Smooth muscle cell (in vitro differentiated cells): ENCODE measurements around the gene CXCL1. TPM values are rescaled to one million over a fixed set of nuclear protein-coding genes. Genes with fewer than 3 reads are reported as not detected.

ENCODE experiments used
- DNase-seq: peaks from one replicate; lab custom pipeline; 2025; ENCODE audit not compliant: unreplicated experiment; lab: John Stamatoyannopoulos, UW
- H2AFZ ChIP-seq: fragments of 200-600 bp; sonication (generic); 2 replicates; pipeline ENCODE4 v1.6.0; 2016; ENCODE audit warnings: antibody characterized with exemption, low read depth, mild to moderate bottlenecking
- H3F3A ChIP-seq: fragments of 200-600 bp; sonication (generic); 2 replicates; pipeline ENCODE4 v1.6.0; 2017; ENCODE audit warnings: antibody characterized with exemption, low read depth
- H3K27ac ChIP-seq: fragments of 200-600 bp; sonication (generic); 2 replicates; pipeline ENCODE4 v1.5.1; 2016; ENCODE audit warnings: low read depth, mild to moderate bottlenecking
- H3K27me3 ChIP-seq: fragments of 200-600 bp; sonication (generic); 2 replicates; pipeline ENCODE4 v1.6.1; 2016; ENCODE audit warnings: low read depth, mild to moderate bottlenecking
- H3K36me3 ChIP-seq: fragments of 200-600 bp; sonication (generic); 2 replicates; pipeline ENCODE4 v1.5.1; 2016; ENCODE audit warnings: low read depth
- H3K4me1 ChIP-seq: fragments of 200-600 bp; sonication (generic); 2 replicates; pipeline ENCODE4 v1.5.1; 2016; ENCODE audit warnings: low read depth
- H3K4me2 ChIP-seq: fragments of 200-600 bp; sonication (generic); 2 replicates; pipeline ENCODE4 v1.6.0; 2016; ENCODE audit warnings: mild to moderate bottlenecking
- H3K4me3 ChIP-seq: fragments of 200-600 bp; sonication (generic); 2 replicates; pipeline ENCODE4 v1.5.1; 2016; ENCODE audit warnings: mild to moderate bottlenecking
- H3K79me2 ChIP-seq: fragments of 200-600 bp; sonication (generic); 2 replicates; pipeline ENCODE4 v1.6.0; 2016; ENCODE audit warnings: low read depth, mild to moderate bottlenecking
- H3K9ac ChIP-seq: fragments of 200-600 bp; sonication (generic); 2 replicates; pipeline ENCODE4 v1.6.0; 2016; ENCODE audit warnings: low read depth
- H3K9me3 ChIP-seq: fragments of 200-600 bp; sonication (generic); replicated peaks from 2 replicates; pipeline ENCODE4 v1.5.1; 2016; ENCODE audit warnings: low read depth
- H4K20me1 ChIP-seq: fragments of 200-600 bp; sonication (generic); 2 replicates; pipeline ENCODE4 v1.6.0; 2016; ENCODE audit warnings: low read depth
- WGBS: methylation state at CpG from one replicate; pipeline ENCODE4 v1.1.7; 2016; ENCODE audit warnings: low lambda C conversion rate; 5-methylcytosine and 5-hydroxymethylcytosine counted together
- polyA plus RNA-seq: library from polyadenylated mRNA; unstranded; fragments of >200 nt; fragmentation: Nextera tagmentation; extraction: Ambion mirVana; gene quantifications from 2 replicates; pipeline ENCODE4 v1.2.1, GENCODE V29; 2016
- total RNA-seq: library from RNA; depleted of rRNA; stranded (reverse); fragments of >200 nt; gene quantifications from 2 replicates; pipeline ENCODE4 v1.2.3, GENCODE V29; 2014
- TF ChIP-seq, protein P1 (sequence below): fragments of 200-600 bp; sonication (generic); IDR thresholded peaks from 2 replicates; pipeline ENCODE4 v1.5.1; 2017; ENCODE audit warnings: borderline replicate concordance, mild to moderate bottlenecking, antibody characterized with exemption; ENCODE audit not compliant: insufficient read depth, poor library complexity, severe bottlenecking

Gene CXCL1
- total and polyA plus RNA-seq, 2 experiments from 2014 or later, result 20.9 to 23.2 TPM

DNA sequence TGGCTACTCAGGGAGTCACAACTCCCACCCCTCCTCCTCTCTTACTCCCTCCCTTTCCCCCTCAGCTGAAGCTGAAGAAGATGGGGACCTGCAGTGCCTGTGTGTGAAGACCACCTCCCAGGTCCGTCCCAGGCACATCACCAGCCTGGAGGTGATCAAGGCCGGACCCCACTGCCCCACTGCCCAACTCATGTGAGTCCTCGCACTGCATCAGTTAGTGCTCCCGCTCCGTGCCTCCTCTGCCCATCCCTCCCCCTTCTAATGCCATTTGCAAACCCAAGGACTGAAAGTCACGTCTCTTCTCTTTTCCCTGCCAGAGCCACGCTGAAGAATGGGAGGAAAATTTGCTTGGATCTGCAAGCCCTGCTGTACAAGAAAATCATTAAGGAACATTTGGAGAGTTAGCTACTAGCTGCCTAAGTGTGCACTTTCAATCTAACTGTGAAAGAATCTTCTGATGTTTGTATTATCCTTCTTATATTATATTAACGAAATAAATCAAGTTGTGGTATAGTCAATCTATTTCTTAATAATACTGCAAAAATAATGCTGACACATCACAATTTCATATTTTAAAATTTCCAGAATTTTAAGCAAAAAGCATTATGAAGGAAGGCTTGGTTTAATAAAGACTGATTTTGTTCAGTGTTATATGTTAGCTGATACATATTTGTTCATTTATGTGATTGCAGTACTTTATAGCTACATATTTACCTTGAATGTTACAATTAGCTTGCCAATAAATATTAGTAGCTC is 15.3 kb upstream of the CXCL1 start:
- Histone ChIP-seq H3K27me3 (peaks cover 30% of the 10 kb centered on the region), H3K9ac (no peak overlapping the region), H3K36me3 (no peaks in the 10 kb centered on the region), H4K20me1 (no peaks in the 10 kb centered on the region), H3K9me3 (no peaks in the 10 kb centered on the region), H2AFZ (no peak overlapping the region), H3K4me3 (no peak overlapping the region), H3K4me2 (peak overlapping the region; percentile 62), H3F3A (peaks cover 3% of the 10 kb centered on the region), H3K79me2 (no peaks in the 10 kb centered on the region), H3K4me1 (no peaks in the 10 kb centered on the region), H3K27ac (no peak overlapping the region)
- WGBS, result 40% methylated on average over 7 of the region's 8 CpGs
- TF ChIP-seq, protein P1, sequence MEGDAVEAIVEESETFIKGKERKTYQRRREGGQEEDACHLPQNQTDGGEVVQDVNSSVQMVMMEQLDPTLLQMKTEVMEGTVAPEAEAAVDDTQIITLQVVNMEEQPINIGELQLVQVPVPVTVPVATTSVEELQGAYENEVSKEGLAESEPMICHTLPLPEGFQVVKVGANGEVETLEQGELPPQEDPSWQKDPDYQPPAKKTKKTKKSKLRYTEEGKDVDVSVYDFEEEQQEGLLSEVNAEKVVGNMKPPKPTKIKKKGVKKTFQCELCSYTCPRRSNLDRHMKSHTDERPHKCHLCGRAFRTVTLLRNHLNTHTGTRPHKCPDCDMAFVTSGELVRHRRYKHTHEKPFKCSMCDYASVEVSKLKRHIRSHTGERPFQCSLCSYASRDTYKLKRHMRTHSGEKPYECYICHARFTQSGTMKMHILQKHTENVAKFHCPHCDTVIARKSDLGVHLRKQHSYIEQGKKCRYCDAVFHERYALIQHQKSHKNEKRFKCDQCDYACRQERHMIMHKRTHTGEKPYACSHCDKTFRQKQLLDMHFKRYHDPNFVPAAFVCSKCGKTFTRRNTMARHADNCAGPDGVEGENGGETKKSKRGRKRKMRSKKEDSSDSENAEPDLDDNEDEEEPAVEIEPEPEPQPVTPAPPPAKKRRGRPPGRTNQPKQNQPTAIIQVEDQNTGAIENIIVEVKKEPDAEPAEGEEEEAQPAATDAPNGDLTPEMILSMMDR, result no peak
- DNase-seq, result no peak

DNA sequence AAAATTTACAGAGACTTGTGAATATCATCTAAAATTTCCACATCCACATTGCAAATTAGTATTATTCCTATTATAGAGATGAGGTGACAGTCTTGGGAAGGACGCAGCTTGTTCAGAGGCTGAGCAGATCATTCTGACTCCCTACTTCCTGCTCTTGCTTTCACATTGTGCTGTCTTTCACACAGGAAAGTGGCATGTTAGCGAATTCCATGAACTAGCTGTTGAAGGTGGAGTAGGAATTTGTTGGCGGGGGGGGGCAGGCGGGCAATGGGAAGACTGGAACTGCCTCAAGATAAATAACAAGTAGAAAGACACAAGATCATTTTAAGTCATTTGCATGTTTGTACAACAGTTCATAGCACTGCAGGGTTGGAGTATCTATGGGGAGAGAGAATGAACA is 13.8 kb upstream of the CXCL1 start:
- Histone ChIP-seq H2AFZ (no peak overlapping the region), H3K4me2 (no peak overlapping the region), H3K4me1 (no peaks in the 10 kb centered on the region), H3K36me3 (no peaks in the 10 kb centered on the region), H3K27me3 (peaks cover 30% of the 10 kb centered on the region), H4K20me1 (no peaks in the 10 kb centered on the region), H3K27ac (no peak overlapping the region), H3K79me2 (no peaks in the 10 kb centered on the region), H3K4me3 (no peak overlapping the region), H3F3A (peaks cover 6% of the 10 kb centered on the region), H3K9ac (no peak overlapping the region), H3K9me3 (no peaks in the 10 kb centered on the region)
- 86% methylated on average over 4 of the region's 4 CpGs for WGBS
- TF ChIP-seq, protein P1, result no peak
- DNase-seq, result no peak

DNA sequence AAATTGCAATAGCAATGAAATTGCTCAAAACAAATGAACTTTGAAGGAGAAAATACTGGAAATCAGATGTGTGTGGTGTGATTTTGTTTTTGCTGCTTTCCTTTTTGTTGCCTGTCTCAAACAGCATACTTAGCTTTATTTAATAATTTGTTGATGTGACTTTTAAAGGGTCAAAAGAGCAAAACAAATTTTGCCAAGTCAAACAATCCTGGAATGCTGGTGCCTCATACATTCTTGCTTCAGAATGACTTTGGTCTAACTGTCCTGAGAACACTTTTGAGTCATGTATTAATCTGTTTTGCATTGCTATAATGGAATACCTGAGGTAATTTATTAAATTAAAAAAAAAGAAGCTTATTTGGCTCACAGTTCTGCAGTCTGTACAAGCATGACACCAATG is 12.7 kb upstream of the CXCL1 start:
- no peak overlapping the region for H2AFZ ChIP-seq
- H3K79me2 ChIP-seq, result no peaks in the 10 kb centered on the region
- TF ChIP-seq, protein P1, result no peak
- no peak for DNase-seq
- H3K4me2 ChIP-seq, result no peak overlapping the region
- H3K4me1 ChIP-seq, result no peaks in the 10 kb centered on the region
- H3K9ac ChIP-seq, result no peak overlapping the region
- H4K20me1 ChIP-seq, result no peaks in the 10 kb centered on the region
- peaks cover 6% of the 10 kb centered on the region for H3F3A ChIP-seq
- H3K36me3 ChIP-seq, result no peaks in the 10 kb centered on the region
- no peaks in the 10 kb centered on the region for H3K9me3 ChIP-seq
- peaks cover 30% of the 10 kb centered on the region for H3K27me3 ChIP-seq
- H3K4me3 ChIP-seq, result no peak overlapping the region
- H3K27ac ChIP-seq, result no peak overlapping the region

DNA sequence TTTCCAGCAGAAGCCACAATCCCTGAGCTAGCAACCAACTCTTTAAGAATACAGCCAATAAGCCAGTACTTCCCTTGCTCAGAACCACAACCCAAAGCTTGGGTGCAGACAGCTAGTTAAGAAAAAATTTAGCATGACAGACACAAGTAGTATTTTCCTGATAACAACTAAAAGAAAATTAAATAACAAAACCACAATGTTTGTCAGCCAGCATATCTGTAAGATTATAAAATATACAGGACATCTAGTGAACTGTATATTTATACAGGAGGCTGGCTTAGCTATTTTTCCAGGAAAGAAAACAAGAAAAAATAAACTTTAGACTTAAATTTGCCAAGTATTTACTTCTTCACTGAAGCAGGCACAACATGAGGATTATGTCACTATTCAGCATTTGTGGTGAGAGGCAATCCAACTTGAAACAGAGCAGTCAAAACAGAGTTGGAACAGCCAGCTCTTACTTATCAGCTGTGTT is 9.5 kb upstream of the CXCL1 start:
- no peak for DNase-seq

More for the DNA sequence above, 9.5 kb upstream of the CXCL1 start:
- Histone ChIP-seq H3K4me2 (peak overlapping the region; percentile 49), H3K36me3 (no peaks in the 10 kb centered on the region), H3K9ac (no peak overlapping the region), H3K27ac (peak overlapping the region; percentile 81), H3K79me2 (no peaks in the 10 kb centered on the region), H3K4me3 (no peak overlapping the region), H4K20me1 (no peaks in the 10 kb centered on the region), H3K9me3 (no peaks in the 10 kb centered on the region), H3K4me1 (no peaks in the 10 kb centered on the region), H3F3A (peaks cover 14% of the 10 kb centered on the region), H2AFZ (no peak overlapping the region), H3K27me3 (no peaks in the 10 kb centered on the region)
- TF ChIP-seq, protein P1, result no peak
